GM19025 (cell line): ENCODE measurements around the gene BDH1.
"Not testable (repeated sequence)": the region's sequence is repeated elsewhere in the genome, so short reads cannot be mapped to it uniquely, and the experiment has no call there.

Experiments
- ATAC-seq: cut with Tn5 transposase; IDR thresholded peaks from one replicate; pipeline ENCODE4 v1.9.1; 2021; ENCODE audit warnings: mild to moderate bottlenecking, low read depth, moderate library complexity; ENCODE audit not compliant: unreplicated experiment

The BDH1 gene

DNA sequence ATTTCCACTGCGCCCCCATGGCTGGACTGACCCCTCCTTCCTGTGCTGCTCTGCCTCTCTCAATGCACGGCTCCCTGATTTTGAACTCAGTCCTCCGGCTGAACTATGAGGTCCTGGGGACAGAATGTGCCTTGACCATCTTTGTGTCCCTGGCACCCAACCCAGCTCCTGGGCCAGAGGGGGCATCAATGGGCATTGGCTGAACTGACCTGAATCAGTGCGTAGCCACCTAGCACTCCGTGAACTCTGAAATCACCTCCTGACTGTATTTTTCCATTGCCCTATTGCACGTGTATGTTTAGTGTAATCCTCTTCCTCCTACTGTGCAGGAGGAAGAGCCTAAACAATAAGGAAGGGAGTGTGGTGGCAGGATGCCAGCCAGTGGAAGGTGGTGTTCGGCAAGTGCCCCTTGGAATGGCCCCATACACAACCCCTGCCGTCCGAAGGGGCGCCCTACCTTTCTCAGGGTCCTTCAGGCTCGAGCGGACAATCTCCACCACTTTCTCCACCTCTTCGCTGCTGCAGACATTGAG lies 33.5 kb downstream of the BDH1 start:
- ATAC-seq: no peak

GRCh38 chr3:197521277-197522182 lies 34.2 kb downstream of the BDH1 start:
- no peak for ATAC-seq

- ATAC-seq: no peak
Observed at GRCh38 chr3:197520311-197521276, 35.2 kb downstream of the BDH1 start.

GRCh38 chr3:197519801-197520211 lies 36.0 kb downstream of the BDH1 start:
- no peak for ATAC-seq

- ATAC-seq: no peak
Observed at GRCh38 chr3:197518881-197519421, 36.8 kb downstream of the BDH1 start.

DNA sequence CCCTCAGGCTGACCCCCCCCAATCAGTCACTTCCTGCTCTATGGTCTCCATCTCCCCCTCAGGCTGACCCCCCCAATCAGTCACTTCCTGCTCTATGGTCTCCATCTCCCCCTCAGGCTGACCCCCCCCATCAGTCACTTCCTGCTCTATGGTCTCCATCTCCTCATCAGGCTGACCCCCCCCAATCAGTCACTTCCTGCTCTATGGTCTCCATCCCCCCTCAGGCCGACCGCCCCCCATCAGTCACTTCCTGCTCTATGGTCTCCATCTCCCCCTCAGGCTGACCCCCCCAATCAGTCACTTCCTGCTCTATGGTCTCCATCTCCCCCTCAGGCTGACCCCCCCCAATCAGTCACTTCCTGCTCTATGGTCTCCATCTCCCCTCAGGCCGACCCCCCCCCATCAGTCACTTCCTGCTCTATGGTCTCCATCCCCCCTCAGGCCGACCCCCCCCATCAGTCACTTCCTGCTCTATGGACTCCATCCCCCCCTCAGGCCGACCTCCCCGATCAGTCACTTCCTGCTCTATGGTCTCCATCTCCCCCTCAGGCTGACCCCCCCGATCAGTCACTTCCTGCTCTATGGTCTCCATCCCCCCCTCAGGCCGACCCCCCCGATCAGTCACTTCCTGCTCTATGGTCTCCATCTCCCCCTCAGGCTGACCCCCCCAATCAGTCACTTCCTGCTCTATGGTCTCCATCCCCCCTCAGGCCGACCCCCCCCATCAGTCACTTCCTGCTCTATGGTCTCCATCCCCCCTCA lies 37.7 kb downstream of the BDH1 start:
- ATAC-seq: not testable (repeated sequence)

DNA sequence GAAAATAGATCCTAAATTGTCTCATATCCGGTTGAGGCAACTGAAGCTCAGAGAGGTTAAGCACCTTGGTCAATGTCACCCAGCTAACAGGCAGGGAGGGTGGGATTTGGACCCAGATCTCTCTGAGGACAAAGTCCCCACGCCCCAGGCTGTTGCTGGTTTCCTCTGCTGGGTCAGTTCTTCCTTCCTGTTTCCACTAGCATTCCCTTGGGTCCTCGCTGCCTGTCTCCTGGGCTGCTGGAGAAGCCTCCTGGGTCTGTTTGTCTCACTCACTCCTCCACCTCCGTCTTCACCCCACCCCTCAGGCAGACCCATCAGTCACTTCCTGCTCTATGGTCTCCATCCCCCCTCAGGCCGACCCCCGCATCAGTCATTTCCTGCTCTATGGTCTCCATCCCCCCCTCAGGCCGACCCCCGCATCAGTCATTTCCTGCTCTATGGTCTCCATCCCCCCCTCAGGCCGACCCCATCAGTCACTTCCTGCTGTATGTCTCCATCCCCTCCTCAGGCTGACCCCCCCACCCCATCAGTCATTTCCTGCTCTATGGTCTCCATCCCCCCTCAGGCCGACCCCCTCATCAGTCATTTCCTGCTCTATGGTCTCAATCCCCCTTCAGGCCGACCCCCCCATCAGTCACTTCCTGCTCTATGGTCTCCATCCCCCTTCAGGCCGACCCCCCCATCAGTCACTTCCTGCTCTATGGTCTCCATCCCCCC lies 38.7 kb downstream of the BDH1 start:
- ATAC-seq: not testable (repeated sequence)

- ATAC-seq: no peak
Observed at GRCh38 chr3:197516517-197516889, 39.3 kb downstream of the BDH1 start.

- ATAC-seq: no peak
Observed at GRCh38 chr3:197514786-197515355, 40.9 kb downstream of the BDH1 start.

- ATAC-seq: no peak
Observed at GRCh38 chr3:197513953-197514785, 41.6 kb downstream of the BDH1 start.

DNA sequence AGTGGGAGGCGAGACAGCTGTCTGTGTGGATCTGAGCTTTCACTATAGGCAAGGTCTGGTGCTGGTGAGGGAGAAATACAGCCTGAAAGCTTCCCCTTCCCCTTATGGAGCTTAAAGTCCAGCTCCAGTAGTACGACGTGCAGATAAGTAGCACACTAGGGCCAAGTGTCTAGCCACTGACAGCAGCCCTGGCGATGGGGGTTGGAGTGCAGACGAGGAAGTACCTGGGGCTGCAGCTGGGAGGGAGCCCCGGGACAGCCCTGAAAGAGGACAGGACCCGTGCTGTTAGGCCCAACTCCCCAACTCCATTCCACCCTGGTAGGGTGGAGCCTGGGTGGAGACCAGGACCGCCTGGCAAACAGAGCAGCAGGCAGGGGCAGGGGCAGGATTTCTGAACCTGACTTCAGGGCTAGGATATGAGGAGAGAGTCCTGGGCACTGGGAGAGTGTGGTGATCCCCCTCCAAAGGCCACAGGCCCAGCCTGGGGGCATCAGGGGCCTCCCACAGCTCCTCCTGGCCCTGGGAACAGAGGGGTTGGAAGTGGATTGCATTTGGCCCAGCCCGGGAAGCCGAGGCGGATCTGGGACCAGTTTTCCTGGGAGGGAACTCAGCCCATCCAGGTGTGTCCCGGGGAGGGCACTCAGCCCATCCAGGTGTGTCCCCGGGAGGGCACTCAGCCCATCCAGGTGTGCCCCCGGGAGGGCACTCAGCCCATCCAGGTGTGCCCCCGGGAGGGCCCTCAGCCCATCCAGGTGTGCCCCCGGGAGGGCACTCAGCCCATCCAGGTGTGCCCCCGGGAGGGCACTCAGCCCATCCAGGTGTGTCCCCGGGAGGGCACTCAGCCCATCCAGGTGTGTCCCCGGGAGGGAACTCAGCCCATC lies 42.8 kb downstream of the BDH1 start:
- no peak for ATAC-seq

- no peak for ATAC-seq
Observed at GRCh38 chr3:197511853-197512635, 43.7 kb downstream of the BDH1 start.

- no peak for ATAC-seq
Observed at GRCh38 chr3:197511130-197511529, 44.6 kb downstream of the BDH1 start.

GRCh38 chr3:197510642-197511018 lies 45.1 kb downstream of the BDH1 start:
- ATAC-seq: no peak

GRCh38 chr3:197508924-197509775 lies 46.6 kb downstream of the BDH1 start:
- no peak for ATAC-seq

GRCh38 chr3:197508461-197508860 lies 47.3 kb downstream of the BDH1 start:
- no peak for ATAC-seq
